NB4 (cell line): ENCODE data around the gene FPR1.
"Not testable (repeated sequence)": the region's sequence is repeated elsewhere in the genome, so short reads cannot be mapped to it uniquely, and the experiment has no call there.

ENCODE experiments used
- DNase-seq: peaks from one replicate; pipeline ENCODE4 v3.0.0; 2010; ENCODE audit warnings: low read depth
- H3K4me3 ChIP-seq: one replicate; pipeline ENCODE4 v1.5.1; 2011; ENCODE audit warnings: mild to moderate bottlenecking, low read depth, low read length, moderate library complexity
- MYC ChIP-seq: IDR thresholded peaks from 2 replicates; pipeline ENCODE4 v1.6.1; 2011; ENCODE audit warnings: low read depth, low read length
- POLR2A ChIP-seq: IDR thresholded peaks from 2 replicates; pipeline ENCODE4 v1.6.1; 2011; ENCODE audit warnings: mild to moderate bottlenecking; ENCODE audit not compliant: insufficient read length; ENCODE audit errors: extremely low read depth
- TF ChIP-seq, protein P1 (sequence below): IDR thresholded peaks from 2 replicates; pipeline ENCODE4 v1.6.1; 2011; ENCODE audit warnings: low read depth, low read length
- TF ChIP-seq, protein P2 (sequence below): IDR thresholded peaks from one replicate; pipeline ENCODE4 v1.5.1; 2012; ENCODE audit warnings: low read depth, low read length

FPR1 gene

DNA sequence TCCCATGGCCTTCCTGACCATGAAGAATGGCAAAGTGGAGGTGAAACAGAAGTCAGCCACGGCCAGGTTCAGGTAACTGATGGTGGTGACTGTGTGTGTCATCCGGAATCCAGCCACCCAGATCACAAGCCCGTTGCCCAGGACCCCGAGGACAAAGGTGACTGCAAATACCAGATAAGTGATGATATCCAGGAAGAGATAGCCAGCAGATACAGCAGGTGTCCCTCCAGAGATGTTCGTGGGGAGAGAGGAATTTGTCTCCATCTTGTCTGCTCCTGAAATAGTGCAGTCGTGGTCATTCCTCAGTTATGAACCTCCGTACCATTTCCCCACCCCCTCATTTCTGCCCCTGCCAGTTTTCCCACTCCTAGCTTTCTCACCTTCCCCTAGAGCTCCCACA, 4.9 kb downstream of the FPR1 start:
- H3K4me3 ChIP-seq: no peak overlapping the region
- TF ChIP-seq MYC (no peak), POLR2A (no peak)
- TF ChIP-seq, protein P1, sequence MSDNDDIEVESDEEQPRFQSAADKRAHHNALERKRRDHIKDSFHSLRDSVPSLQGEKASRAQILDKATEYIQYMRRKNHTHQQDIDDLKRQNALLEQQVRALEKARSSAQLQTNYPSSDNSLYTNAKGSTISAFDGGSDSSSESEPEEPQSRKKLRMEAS: no peak
- TF ChIP-seq, protein P2, sequence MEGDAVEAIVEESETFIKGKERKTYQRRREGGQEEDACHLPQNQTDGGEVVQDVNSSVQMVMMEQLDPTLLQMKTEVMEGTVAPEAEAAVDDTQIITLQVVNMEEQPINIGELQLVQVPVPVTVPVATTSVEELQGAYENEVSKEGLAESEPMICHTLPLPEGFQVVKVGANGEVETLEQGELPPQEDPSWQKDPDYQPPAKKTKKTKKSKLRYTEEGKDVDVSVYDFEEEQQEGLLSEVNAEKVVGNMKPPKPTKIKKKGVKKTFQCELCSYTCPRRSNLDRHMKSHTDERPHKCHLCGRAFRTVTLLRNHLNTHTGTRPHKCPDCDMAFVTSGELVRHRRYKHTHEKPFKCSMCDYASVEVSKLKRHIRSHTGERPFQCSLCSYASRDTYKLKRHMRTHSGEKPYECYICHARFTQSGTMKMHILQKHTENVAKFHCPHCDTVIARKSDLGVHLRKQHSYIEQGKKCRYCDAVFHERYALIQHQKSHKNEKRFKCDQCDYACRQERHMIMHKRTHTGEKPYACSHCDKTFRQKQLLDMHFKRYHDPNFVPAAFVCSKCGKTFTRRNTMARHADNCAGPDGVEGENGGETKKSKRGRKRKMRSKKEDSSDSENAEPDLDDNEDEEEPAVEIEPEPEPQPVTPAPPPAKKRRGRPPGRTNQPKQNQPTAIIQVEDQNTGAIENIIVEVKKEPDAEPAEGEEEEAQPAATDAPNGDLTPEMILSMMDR: no peak
- DNase-seq: no peak

DNA sequence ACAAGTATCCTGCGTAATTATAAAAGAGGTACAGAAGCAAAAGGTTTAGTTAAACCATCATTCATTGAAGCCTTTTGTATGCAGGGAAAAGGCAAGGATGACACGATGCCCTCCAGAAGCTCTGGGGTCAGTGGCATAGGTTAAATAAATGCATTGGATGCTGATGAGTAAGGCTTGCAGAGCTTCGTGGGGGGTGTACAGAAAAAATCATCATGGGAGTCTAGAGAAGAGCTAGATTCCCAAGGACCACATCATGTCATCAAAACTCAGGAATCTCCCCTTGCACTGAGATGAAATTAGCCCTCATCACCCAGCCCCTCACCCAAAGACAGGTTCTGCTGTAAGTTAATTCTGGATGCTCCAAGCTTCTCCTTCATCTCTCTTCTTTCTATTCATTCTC, 8.3 kb downstream of the FPR1 start:
- TF ChIP-seq, protein P1: no peak
- TF ChIP-seq, protein P2: no peak
- no peak for TF ChIP-seq POLR2A
- no peak for TF ChIP-seq MYC
- no peak overlapping the region for H3K4me3 ChIP-seq
- DNase-seq: no peak

DNA sequence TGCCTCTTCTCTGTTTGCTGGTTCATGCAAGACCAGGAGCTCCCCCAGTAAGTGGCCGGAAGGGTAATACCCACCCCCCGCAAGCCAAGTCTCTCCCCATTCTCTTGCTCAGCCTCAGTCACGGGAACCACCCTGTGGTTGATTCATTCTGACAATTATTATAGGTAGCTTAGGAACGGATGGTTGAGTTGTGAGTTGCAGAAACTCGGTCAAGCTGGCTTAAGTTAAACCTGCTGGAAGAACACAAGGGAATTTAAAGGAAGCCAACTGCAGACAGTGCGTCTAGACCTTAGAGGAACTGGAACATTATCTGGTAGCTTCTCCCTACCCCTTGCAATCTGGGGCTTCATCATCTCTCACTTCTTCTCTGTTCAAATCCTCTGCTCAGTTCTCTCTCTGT, 8.9 kb downstream of the FPR1 start:
- no peak for DNase-seq
- H3K4me3 ChIP-seq: no peak overlapping the region
- TF ChIP-seq, protein P1: no peak
- TF ChIP-seq MYC (no peak), POLR2A (no peak)
- TF ChIP-seq, protein P2: no peak

DNA sequence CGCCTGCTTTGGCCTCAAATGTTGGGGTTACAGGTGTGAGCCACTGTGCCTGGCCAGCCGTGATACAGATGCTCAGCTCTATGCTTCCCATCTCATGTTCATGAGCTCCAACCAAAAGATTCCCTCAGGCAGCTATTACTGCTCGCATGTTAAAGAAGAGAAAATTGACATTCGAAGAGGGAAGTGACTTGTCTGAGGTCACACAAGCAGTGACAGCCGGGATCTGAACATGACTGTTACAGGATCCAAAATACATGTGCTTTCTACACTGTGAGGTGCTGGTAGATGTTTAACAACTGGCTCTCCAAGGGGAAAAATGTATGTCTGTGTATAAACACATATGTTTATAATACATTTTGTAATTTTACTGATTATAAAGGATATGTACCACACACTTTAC, 11.3 kb downstream of the FPR1 start:
- TF ChIP-seq MYC (no peak), POLR2A (no peak)
- TF ChIP-seq, protein P1: peak; percentile 46; the same call in 1 of the 2 replicates
- TF ChIP-seq, protein P2: no peak
- no peak overlapping the region for H3K4me3 ChIP-seq
- DNase-seq: peak; percentile 40

DNA sequence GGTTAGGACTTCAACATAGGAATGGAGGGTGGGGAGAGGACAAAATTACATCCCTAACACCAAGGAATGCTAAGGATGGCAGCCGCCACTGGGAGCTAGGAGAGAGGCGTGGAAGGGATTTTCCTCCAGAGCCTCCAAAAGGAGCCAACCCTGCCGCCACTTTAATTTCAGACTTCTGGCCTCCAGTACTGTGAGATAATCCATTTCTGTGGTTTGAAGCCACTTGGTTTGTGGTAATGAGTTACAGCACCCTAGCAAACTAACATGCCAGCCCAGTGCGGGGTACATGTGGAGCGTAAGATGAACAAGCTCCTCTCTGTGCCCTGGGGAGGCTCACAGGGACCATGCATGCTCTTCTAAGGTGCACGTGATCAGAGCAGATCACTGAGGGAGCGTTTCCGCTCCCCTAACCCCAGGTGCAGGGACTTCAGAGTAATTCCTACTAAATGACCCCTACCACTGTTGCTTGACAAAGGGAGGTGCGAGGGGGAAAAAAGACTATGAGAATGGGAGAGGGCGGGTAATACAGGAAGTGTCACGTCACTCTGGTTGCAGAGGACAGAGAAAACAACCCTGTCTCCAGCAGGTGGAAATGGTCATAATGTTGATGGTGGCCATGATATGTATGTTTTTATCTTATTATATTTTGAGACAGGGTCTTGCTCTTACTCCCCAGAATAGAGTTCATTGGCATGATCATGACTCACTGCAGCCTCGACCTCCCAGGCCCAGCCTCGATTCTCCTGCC, 12.0 kb downstream of the FPR1 start:
- no peak for TF ChIP-seq POLR2A
- TF ChIP-seq, protein P1: peak; percentile 38; the same call in 1 of the 2 replicates
- H3K4me3 ChIP-seq: no peak overlapping the region
- peak; percentile 79 for DNase-seq

DNA sequence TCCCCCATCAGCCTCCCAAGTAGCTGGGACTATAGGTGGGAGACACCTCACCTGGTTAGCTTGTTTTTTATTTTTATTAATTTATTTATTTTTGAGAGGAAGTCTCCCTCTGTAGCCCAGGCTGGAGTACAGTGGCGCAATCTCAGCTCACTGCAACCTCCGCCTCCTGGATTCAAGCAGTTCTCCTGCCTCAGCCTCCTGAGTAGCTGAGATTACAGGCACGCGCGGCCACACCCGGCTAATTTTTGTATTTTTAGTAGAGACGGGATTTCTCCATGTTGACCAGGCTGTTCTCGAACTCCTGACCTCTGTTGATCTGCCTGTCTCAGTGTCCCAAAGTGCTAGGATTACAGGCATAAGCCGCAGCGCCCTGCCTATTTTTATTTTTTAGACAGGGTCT, 13.2 kb downstream of the FPR1 start:
- DNase-seq, H3K4me3 ChIP-seq: not testable (repeated sequence)

DNA sequence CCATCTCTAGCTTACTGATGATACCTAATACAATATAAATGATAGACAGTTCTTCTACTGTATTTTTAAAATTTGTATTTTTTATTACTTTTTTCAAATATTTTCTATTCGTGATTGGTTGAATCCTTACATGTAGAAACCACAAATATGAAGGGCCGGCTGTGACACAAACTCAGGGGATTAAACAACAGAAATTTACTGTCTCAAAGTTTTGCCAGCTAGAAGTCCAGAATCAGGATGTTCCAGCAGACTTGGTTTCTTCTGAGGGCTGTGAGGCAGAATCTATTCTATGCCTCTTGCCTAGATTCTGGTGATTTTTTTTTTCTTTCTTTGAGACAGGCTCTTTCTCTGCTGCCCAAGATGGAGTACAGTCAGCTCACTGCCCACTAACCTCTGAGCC, 13.8 kb downstream of the FPR1 start:
- no peak overlapping the region for H3K4me3 ChIP-seq
- no peak for DNase-seq
- TF ChIP-seq MYC: no peak
- TF ChIP-seq, protein P2: no peak
- TF ChIP-seq, protein P1: no peak
